ENCODE measurements around the gene ATL2. TPM values are rescaled to one million over a fixed set of nuclear protein-coding genes. Genes with fewer than 3 reads are reported as not detected.
A peak's percentile ranks its signal among the peaks of the same experiment; 100 is the strongest.

The ATL2 gene
- total and polyA plus RNA-seq, 7 experiments from 2014 or later, result 18.8 to 59.5 (median 49.0) TPM

- Histone ChIP-seq H3K36me3 (ENCODE audit: control insufficient read depth in 2 of 3, insufficient read depth in 3 of 3, low read length in 3 of 3) (no peaks in the 10 kb centered on the region), H3K4me1 (ENCODE audit: control insufficient read depth in 2 of 2, insufficient read depth in 2 of 2, low read length in 2 of 2) (peaks cover 18 to 20% of the 10 kb centered on the region in 2 donors), H3K9me3 (ENCODE audit: control insufficient read depth in 2 of 3, low read length in 3 of 3) (no peaks in the 10 kb centered on the region), H3K27me3 (ENCODE audit: control insufficient read depth in 2 of 2, insufficient read depth in 2 of 2, low read length in 2 of 2) (no peaks in the 10 kb centered on the region), H3K4me3 (ENCODE audit: low read length) (no peak overlapping the region), H3K27ac (ENCODE audit: low read depth, low read length) (no peak overlapping the region)
- CTCF ChIA-PET, result interaction anchor here (0.5 to 1.3 kb wide), 3 partner anchors 8 to 70 kb away, joined by 3 to 4 read pairs (median 3); no protein-coding TSS in a partner anchor
- Mint-ChIP-seq H3K27ac (peak overlapping the region in 6 of 9 donors; percentile 6 to 95 (median 70)), H3K4me1 (peaks cover 49 to 83% (median 73%) of the 10 kb centered on the region in 7 donors), H3K9me3 (peaks cover 0 to 3% (median 0%) of the 10 kb centered on the region in 11 donors), H3K36me3 (no peaks in the 10 kb centered on the region), H3K4me3 (peak overlapping the region; percentile 34 to 100 (median 96)), H3K27me3 (peaks cover 0 to 3% (median 0%) of the 10 kb centered on the region in 5 donors)
- intact Hi-C loops (cut with micrococcal nuclease), result loop anchor here (5.0 kb wide), 6 partner anchors 38 to 1408 kb away; partner anchors contain the start of genes CYP1B1 (in 1 of the 2), EIF2AK2 (in 1 of the 2), SOS1 (in 1 of the 2) and STRN (in 1 of the 2)
- no peak for ATAC-seq
- POLR2A ChIA-PET, result interaction anchor here (1.4 to 3.6 kb wide), 5 partner anchors 15 to 376 kb away, joined by 3 to 22 read pairs (median 5); partner anchors contain the start of gene SRSF7
- no peak for DNase-seq
Observed at GRCh38 chr2:38374984-38375383, 2.1 kb downstream of the ATL2 start.

GRCh38 chr2:38371235-38371634, 5.8 kb downstream of the ATL2 start:
- H3K36me3 Mint-ChIP-seq, result peaks cover 0 to 4% (median 0%) of the 10 kb centered on the region in 5 donors
- ChIA-PET CTCF (no interaction called here), POLR2A (no interaction called here)
- no peak for ATAC-seq
- no peaks in the 10 kb centered on the region for H3K27me3 Mint-ChIP-seq
- no peak overlapping the region for H3K27ac ChIP-seq (ENCODE audit: low read depth, low read length)
- H3K9me3 Mint-ChIP-seq, result peaks cover 0 to 3% (median 0%) of the 10 kb centered on the region in 11 donors
- intact Hi-C loops (cut with micrococcal nuclease), result no loop called here
- no peaks in the 10 kb centered on the region for H3K27me3 ChIP-seq (ENCODE audit: control insufficient read depth in 2 of 2, insufficient read depth in 2 of 2, low read length in 2 of 2)
- peak overlapping the region in 1 of 10 donors; percentile 19 for H3K4me3 Mint-ChIP-seq
- H3K27ac Mint-ChIP-seq, result no peak overlapping the region
- no peaks in the 10 kb centered on the region for H3K36me3 ChIP-seq (ENCODE audit: control insufficient read depth in 2 of 3, insufficient read depth in 3 of 3, low read length in 3 of 3)
- H3K4me1 ChIP-seq (ENCODE audit: control insufficient read depth in 2 of 2, insufficient read depth in 2 of 2, low read length in 2 of 2), result peaks cover 13 to 20% of the 10 kb centered on the region in 2 donors
- no peak for DNase-seq
- no peaks in the 10 kb centered on the region for H3K9me3 ChIP-seq (ENCODE audit: control insufficient read depth in 2 of 3, low read length in 3 of 3)
- H3K4me3 ChIP-seq (ENCODE audit: low read length), result no peak overlapping the region
- H3K4me1 Mint-ChIP-seq, result peaks cover 34 to 70% (median 64%) of the 10 kb centered on the region in 7 donors

GRCh38 chr2:38370664-38371063, 6.4 kb downstream of the ATL2 start:
- no peak for DNase-seq
- no peaks in the 10 kb centered on the region for H3K9me3 Mint-ChIP-seq
- no peaks in the 10 kb centered on the region for H3K27me3 Mint-ChIP-seq
- Histone ChIP-seq H3K4me1 (ENCODE audit: control insufficient read depth in 2 of 2, insufficient read depth in 2 of 2, low read length in 2 of 2) (peaks cover 8 to 18% of the 10 kb centered on the region in 2 donors), H3K9me3 (ENCODE audit: control insufficient read depth in 2 of 3, low read length in 3 of 3) (no peaks in the 10 kb centered on the region), H3K27me3 (ENCODE audit: control insufficient read depth in 2 of 2, insufficient read depth in 2 of 2, low read length in 2 of 2) (no peaks in the 10 kb centered on the region), H3K36me3 (ENCODE audit: control insufficient read depth in 2 of 3, insufficient read depth in 3 of 3, low read length in 3 of 3) (no peaks in the 10 kb centered on the region), H3K27ac (ENCODE audit: low read depth, low read length) (no peak overlapping the region), H3K4me3 (ENCODE audit: low read length) (no peak overlapping the region)
- intact Hi-C loops (cut with micrococcal nuclease), result no loop called here
- H3K4me1 Mint-ChIP-seq, result peaks cover 30 to 70% (median 64%) of the 10 kb centered on the region in 7 donors
- POLR2A ChIA-PET, result no interaction called here
- peaks cover 0 to 4% (median 0%) of the 10 kb centered on the region in 5 donors for H3K36me3 Mint-ChIP-seq
- CTCF ChIA-PET, result no interaction called here
- no peak for ATAC-seq
- H3K27ac Mint-ChIP-seq, result peak overlapping the region in 2 of 9 donors; percentile 36 to 74
- H3K4me3 Mint-ChIP-seq, result peak overlapping the region in 1 of 10 donors; percentile 27

GRCh38 chr2:38362232-38362631, 14.8 kb downstream of the ATL2 start:
- Histone ChIP-seq H3K27me3 (ENCODE audit: control insufficient read depth in 2 of 2, insufficient read depth in 2 of 2, low read length in 2 of 2) (no peaks in the 10 kb centered on the region), H3K27ac (ENCODE audit: low read depth, low read length) (no peak overlapping the region), H3K9me3 (ENCODE audit: control insufficient read depth in 2 of 3, low read length in 3 of 3) (no peaks in the 10 kb centered on the region), H3K36me3 (ENCODE audit: control insufficient read depth in 2 of 3, insufficient read depth in 3 of 3, low read length in 3 of 3) (no peaks in the 10 kb centered on the region), H3K4me3 (ENCODE audit: low read length) (no peak overlapping the region), H3K4me1 (ENCODE audit: control insufficient read depth in 2 of 2, insufficient read depth in 2 of 2, low read length in 2 of 2) (peaks cover 0 to 3% of the 10 kb centered on the region in 2 donors)
- no peak for ATAC-seq
- no peak for DNase-seq
- H3K4me3 Mint-ChIP-seq, result no peak overlapping the region
- peaks cover 18 to 63% (median 50%) of the 10 kb centered on the region in 7 donors for H3K4me1 Mint-ChIP-seq
- intact Hi-C loops (cut with micrococcal nuclease), result no loop called here
- ChIA-PET CTCF (no interaction called here), POLR2A (no interaction called here)
- peaks cover 0 to 13% (median 5%) of the 10 kb centered on the region in 5 donors for H3K36me3 Mint-ChIP-seq
- H3K9me3 Mint-ChIP-seq, result peaks cover 0 to 2% (median 0%) of the 10 kb centered on the region in 11 donors
- H3K27ac Mint-ChIP-seq, result no peak overlapping the region
- no peaks in the 10 kb centered on the region for H3K27me3 Mint-ChIP-seq

- POLR2A ChIA-PET, result no interaction called here
- CTCF ChIA-PET, result no interaction called here
Observed at GRCh38 chr2:38360177-38360576, 16.9 kb downstream of the ATL2 start.

GRCh38 chr2:38353402-38353801, 23.7 kb downstream of the ATL2 start:
- intact Hi-C loops (cut with micrococcal nuclease), result no loop called here
- H3K4me3 ChIP-seq (ENCODE audit: low read length), result no peak overlapping the region
- CTCF ChIA-PET, result interaction anchor here (0.7 kb wide), 1 partner anchor 14 kb away, joined by 6 read pairs; no protein-coding TSS in a partner anchor

More at GRCh38 chr2:38360177-38360576, 16.9 kb downstream of the ATL2 start:
- Histone ChIP-seq H3K4me1 (ENCODE audit: control insufficient read depth in 2 of 2, insufficient read depth in 2 of 2, low read length in 2 of 2) (no peaks in the 10 kb centered on the region), H3K27me3 (ENCODE audit: control insufficient read depth in 2 of 2, insufficient read depth in 2 of 2, low read length in 2 of 2) (no peaks in the 10 kb centered on the region), H3K36me3 (ENCODE audit: control insufficient read depth in 2 of 3, insufficient read depth in 3 of 3, low read length in 3 of 3) (no peaks in the 10 kb centered on the region), H3K4me3 (ENCODE audit: low read length) (no peak overlapping the region), H3K27ac (ENCODE audit: low read depth, low read length) (no peak overlapping the region), H3K9me3 (ENCODE audit: control insufficient read depth in 2 of 3, low read length in 3 of 3) (no peaks in the 10 kb centered on the region)
- no peak for DNase-seq
- Mint-ChIP-seq H3K36me3 (peaks cover 0 to 18% (median 5%) of the 10 kb centered on the region in 5 donors), H3K27ac (peak overlapping the region in 1 of 9 donors; percentile 71), H3K4me1 (peaks cover 9 to 46% (median 32%) of the 10 kb centered on the region in 7 donors), H3K27me3 (no peaks in the 10 kb centered on the region), H3K4me3 (no peak overlapping the region), H3K9me3 (no peaks in the 10 kb centered on the region)
- intact Hi-C loops (cut with micrococcal nuclease), result no loop called here
- no peak for ATAC-seq

More at GRCh38 chr2:38353402-38353801, 23.7 kb downstream of the ATL2 start:
- ATAC-seq (no peak), DNase-seq (no peak)
- no peak overlapping the region for H3K27ac ChIP-seq (ENCODE audit: low read depth, low read length)
- peak overlapping the region in 2 of 9 donors; percentile 18 to 52 for H3K27ac Mint-ChIP-seq
- no peaks in the 10 kb centered on the region for H3K27me3 ChIP-seq (ENCODE audit: control insufficient read depth in 2 of 2, insufficient read depth in 2 of 2, low read length in 2 of 2)
- peaks cover 0 to 3% (median 0%) of the 10 kb centered on the region in 3 experiments for H3K36me3 ChIP-seq (ENCODE audit: control insufficient read depth in 2 of 3, insufficient read depth in 3 of 3, low read length in 3 of 3)
- H3K27me3 Mint-ChIP-seq, result no peaks in the 10 kb centered on the region
- H3K4me1 Mint-ChIP-seq, result peaks cover 19 to 35% (median 30%) of the 10 kb centered on the region in 7 donors
- peaks cover 0 to 5% (median 0%) of the 10 kb centered on the region in 11 donors for H3K9me3 Mint-ChIP-seq
- H3K9me3 ChIP-seq (ENCODE audit: control insufficient read depth in 2 of 3, low read length in 3 of 3), result no peaks in the 10 kb centered on the region
- H3K36me3 Mint-ChIP-seq, result peaks cover 4 to 38% (median 29%) of the 10 kb centered on the region in 5 donors
- POLR2A ChIA-PET, result no interaction called here
- peak overlapping the region in 2 of 10 donors; percentile 39 to 45 for H3K4me3 Mint-ChIP-seq
- H3K4me1 ChIP-seq (ENCODE audit: control insufficient read depth in 2 of 2, insufficient read depth in 2 of 2, low read length in 2 of 2), result peaks cover 0 to 9% of the 10 kb centered on the region in 2 donors

Data from naive thymus-derived CD4-positive, alpha-beta T cell (primary cell).